MCF 10A (cell line): ENCODE data around the gene TNS3. TPM values are rescaled to one million over a fixed set of nuclear protein-coding genes. Genes with fewer than 3 reads are reported as not detected.

ENCODE experiments used
- BruUV-seq: library from RNA; stranded (reverse); fragments of 400-500 nt; replicated peaks from 2 replicates; lab custom pipeline; 2021; lab: Mats Ljungman, UMichigan
- CTCF ChIA-PET: fragments of 300-600 bp; sonication (Branson Sonifier 250); formaldehyde crosslinking; extraction: SDS; loops from one replicate; lab custom pipeline; 2021; ENCODE audit warnings: antibody characterized with exemption, inconsistent platforms; lab: Yijun Ruan, JAX
- POLR2A ChIA-PET: fragments of 300-600, 350-650 bp; sonication (Branson Sonifier 250); formaldehyde crosslinking; extraction: SDS; loops from one replicate; lab custom pipeline; 2020; ENCODE audit warnings: antibody characterized with exemption, inconsistent platforms; lab: Yijun Ruan, JAX
- DNase-seq: peaks from one replicate; pipeline ENCODE4 v3.0.0-alpha.2; 2018; ENCODE audit not compliant: unreplicated experiment
- H3K27ac Mint-ChIP-seq: one replicate; pipeline ENCODE4 v1.8.0; 2022; ENCODE audit warnings: mild to moderate bottlenecking, low read depth, mixed read lengths; ENCODE audit not compliant: unreplicated experiment
- H3K27me3 Mint-ChIP-seq: one replicate; pipeline ENCODE4 v1.8.0; 2022; ENCODE audit warnings: mixed read lengths; ENCODE audit not compliant: insufficient read depth, unreplicated experiment
- H3K36me3 Mint-ChIP-seq: one replicate; pipeline ENCODE4 v1.8.0; 2022; ENCODE audit warnings: mild to moderate bottlenecking, moderate library complexity, mixed read lengths; ENCODE audit not compliant: insufficient read depth, unreplicated experiment
- H3K4me1 Mint-ChIP-seq: one replicate; pipeline ENCODE4 v1.8.0; 2022; ENCODE audit warnings: mixed read lengths; ENCODE audit not compliant: insufficient read depth, unreplicated experiment
- H3K4me3 Mint-ChIP-seq: one replicate; pipeline ENCODE4 v1.8.0; 2022; ENCODE audit warnings: mild to moderate bottlenecking, moderate library complexity, mixed read lengths; ENCODE audit not compliant: unreplicated experiment
- H3K9me3 Mint-ChIP-seq: one replicate; pipeline ENCODE4 v1.8.0; 2022; ENCODE audit warnings: mixed read lengths; ENCODE audit not compliant: unreplicated experiment
- CTCF ChIP-seq: fragments of 200-600 bp; IDR thresholded peaks from one replicate; pipeline ENCODE4 v1.8.0; 2022; ENCODE audit warnings: antibody characterized with exemption, mild to moderate bottlenecking; ENCODE audit not compliant: unreplicated experiment
- intact Hi-C: fragments of 100-400 bp; cut with micrococcal nuclease; formaldehyde crosslinking; loops from 2 replicates; pipeline ENCODE4 v1.14.1; 2022
- total RNA-seq: library from RNA; stranded (reverse); gene quantifications from 2 replicates; pipeline ENCODE4 v1.2.3, GENCODE V29; 2022

The TNS3 gene
- total RNA-seq, 1 experiment from 2014 or later, result 30.1 TPM

GRCh38 chr7:47297120-47297519 lies 284.8 kb downstream of the TNS3 start:
- TF ChIP-seq CTCF, result no peak
- DNase-seq, result no peak
- POLR2A ChIA-PET, result no interaction called here
- H3K9me3 Mint-ChIP-seq, result no peaks in the 10 kb centered on the region
- no peaks in the 10 kb centered on the region for H3K27me3 Mint-ChIP-seq
- intact Hi-C loops, result no loop called here
- peaks cover 15% of the 10 kb centered on the region for H3K4me1 Mint-ChIP-seq
- peaks cover 48% of the 10 kb centered on the region for H3K36me3 Mint-ChIP-seq
- CTCF ChIA-PET, result no interaction called here
- no peak overlapping the region for H3K4me3 Mint-ChIP-seq
- no peak overlapping the region for H3K27ac Mint-ChIP-seq
- no TSS peak for BruUV-seq

- no peaks in the 10 kb centered on the region for H3K27me3 Mint-ChIP-seq
- H3K4me3 Mint-ChIP-seq, result no peak overlapping the region
- BruUV-seq, result no TSS peak
- intact Hi-C loops, result no loop called here
- peaks cover 40% of the 10 kb centered on the region for H3K36me3 Mint-ChIP-seq
- peaks cover 30% of the 10 kb centered on the region for H3K4me1 Mint-ChIP-seq
- H3K9me3 Mint-ChIP-seq, result no peaks in the 10 kb centered on the region
- peak; percentile 51 for DNase-seq
- no peak for TF ChIP-seq CTCF
- POLR2A ChIA-PET, result interaction anchor here (0.6 kb wide), 1 partner anchor 353 kb away, joined by 3 read pairs; no protein-coding TSS in a partner anchor
- H3K27ac Mint-ChIP-seq, result peak overlapping the region; percentile 46
- CTCF ChIA-PET, result interaction anchor here (0.5 kb wide), 1 partner anchor 292 kb away, joined by 3 read pairs; no protein-coding TSS in a partner anchor
Measured at GRCh38 chr7:47295606-47296005, 286.3 kb downstream of the TNS3 start.

- Mint-ChIP-seq H3K27me3 (no peaks in the 10 kb centered on the region), H3K4me1 (peaks cover 38% of the 10 kb centered on the region), H3K27ac (no peak overlapping the region), H3K9me3 (no peaks in the 10 kb centered on the region), H3K36me3 (peaks cover 37% of the 10 kb centered on the region), H3K4me3 (no peak overlapping the region)
- DNase-seq, result no peak
- BruUV-seq, result no TSS peak
- intact Hi-C loops, result loop anchor here (5.0 kb wide), 1 partner anchor 43 kb away; no protein-coding TSS in a partner anchor
- no peak for TF ChIP-seq CTCF
- CTCF ChIA-PET, result interaction anchor here (0.5 to 4.1 kb wide), 4 partner anchors 28 to 293 kb away, joined by 3 to 20 read pairs (median 3); no protein-coding TSS in a partner anchor
- POLR2A ChIA-PET, result no interaction called here
Measured at GRCh38 chr7:47294556-47295222, 287.2 kb downstream of the TNS3 start.

GRCh38 chr7:47293884-47294555 lies 287.9 kb downstream of the TNS3 start:
- POLR2A ChIA-PET, result interaction anchor here (0.7 to 1.6 kb wide), 2 partner anchors 10 to 1412 kb away, joined by 3 to 4 read pairs; no protein-coding TSS in a partner anchor
- intact Hi-C loops, result loop anchor here (5.0 kb wide), 1 partner anchor 43 kb away; no protein-coding TSS in a partner anchor
- peaks cover 41% of the 10 kb centered on the region for H3K4me1 Mint-ChIP-seq
- no TSS peak for BruUV-seq
- DNase-seq, result no peak
- no peaks in the 10 kb centered on the region for H3K27me3 Mint-ChIP-seq
- H3K36me3 Mint-ChIP-seq, result peaks cover 33% of the 10 kb centered on the region
- no peak overlapping the region for H3K4me3 Mint-ChIP-seq
- TF ChIP-seq CTCF, result no peak
- H3K9me3 Mint-ChIP-seq, result no peaks in the 10 kb centered on the region
- no peak overlapping the region for H3K27ac Mint-ChIP-seq
- CTCF ChIA-PET, result interaction anchor here (0.6 to 4.1 kb wide), 3 partner anchors 27 to 179 kb away, joined by 3 to 20 read pairs (median 3); no protein-coding TSS in a partner anchor
